ENCODE data around the gene QRFPR. TPM values are rescaled to one million over a fixed set of nuclear protein-coding genes. Genes with fewer than 3 reads are reported as not detected.

Gene QRFPR
- total RNA-seq, 6 experiments from 2014 or later, result not detected

GRCh38 chr4:121400632-121401031 is 19.8 kb upstream of the QRFPR start:
- no peak overlapping the region for H3K27ac ChIP-seq
- TF ChIP-seq POLR2A (IDR thresholded peaks at IDR 0.05), result no peak
- TF ChIP-seq CTCF (IDR thresholded peaks at IDR 0.05), result no peak
- H3K27me3 ChIP-seq, result no peaks in the 10 kb centered on the region
- H3K9me3 ChIP-seq, result no peaks in the 10 kb centered on the region
- DNase-seq (no peak), ATAC-seq (no peak)
- H3K4me3 ChIP-seq, result no peak overlapping the region
- H3K4me1 ChIP-seq, result no peaks in the 10 kb centered on the region
- intact Hi-C loops (cut with DNase I), result no loop called here
- no peaks in the 10 kb centered on the region for H3K36me3 ChIP-seq
- WGBS (ENCODE audit: insufficient coverage, low coverage, low lambda C conversion rate, missing lambda C conversion rate), result 60% methylated on average over 4 of the region's 4 CpGs

- H3K9me3 ChIP-seq, result no peaks in the 10 kb centered on the region
- DNase-seq (no peak), ATAC-seq (no peak)
- H3K4me3 ChIP-seq, result no peak overlapping the region
- no peaks in the 10 kb centered on the region for H3K4me1 ChIP-seq
- no peak for TF ChIP-seq POLR2A (IDR thresholded peaks at IDR 0.05)
- no peak for TF ChIP-seq CTCF (IDR thresholded peaks at IDR 0.05)
- WGBS (ENCODE audit: insufficient coverage, low coverage, low lambda C conversion rate, missing lambda C conversion rate), result 38% methylated on average over 1 of the region's 1 CpG
- H3K27ac ChIP-seq, result no peak overlapping the region
- no peaks in the 10 kb centered on the region for H3K27me3 ChIP-seq
- intact Hi-C loops (cut with DNase I), result no loop called here
- no peaks in the 10 kb centered on the region for H3K36me3 ChIP-seq
These were observed 17.3 kb upstream of the QRFPR start for GRCh38 chr4:121397941-121398601.

- no peak for TF ChIP-seq POLR2A (IDR thresholded peaks at IDR 0.05)
- no peak for TF ChIP-seq CTCF (IDR thresholded peaks at IDR 0.05)
- Histone ChIP-seq H3K27ac (no peak overlapping the region), H3K4me3 (no peak overlapping the region), H3K4me1 (no peaks in the 10 kb centered on the region), H3K36me3 (no peaks in the 10 kb centered on the region), H3K27me3 (no peaks in the 10 kb centered on the region), H3K9me3 (no peaks in the 10 kb centered on the region)
- intact Hi-C loops (cut with DNase I), result no loop called here
- no peak for ATAC-seq
- 56% methylated on average over 3 of the region's 3 CpGs for WGBS (ENCODE audit: insufficient coverage, low coverage, low lambda C conversion rate, missing lambda C conversion rate)
- DNase-seq, result no peak
These were observed 16.6 kb upstream of the QRFPR start for GRCh38 chr4:121397434-121397833.

- no peak for DNase-seq
- no peaks in the 10 kb centered on the region for H3K36me3 ChIP-seq
- intact Hi-C loops (cut with DNase I), result no loop called here
- no peak for ATAC-seq
- no peaks in the 10 kb centered on the region for H3K9me3 ChIP-seq
- H3K27me3 ChIP-seq, result no peaks in the 10 kb centered on the region
- H3K27ac ChIP-seq, result no peak overlapping the region
- no peak for TF ChIP-seq POLR2A (IDR thresholded peaks at IDR 0.05)
- TF ChIP-seq CTCF (IDR thresholded peaks at IDR 0.05), result no peak
- 15% methylated on average over 5 of the region's 5 CpGs for WGBS (ENCODE audit: insufficient coverage, low coverage, low lambda C conversion rate, missing lambda C conversion rate)
- no peaks in the 10 kb centered on the region for H3K4me1 ChIP-seq
- H3K4me3 ChIP-seq, result no peak overlapping the region
These were observed 11.7 kb upstream of the QRFPR start for GRCh38 chr4:121392426-121393086.

Data from right lobe of liver (tissue), 6 donors.